ENCODE measurements around the gene PLSCR5.

PLSCR5 gene

DNA sequence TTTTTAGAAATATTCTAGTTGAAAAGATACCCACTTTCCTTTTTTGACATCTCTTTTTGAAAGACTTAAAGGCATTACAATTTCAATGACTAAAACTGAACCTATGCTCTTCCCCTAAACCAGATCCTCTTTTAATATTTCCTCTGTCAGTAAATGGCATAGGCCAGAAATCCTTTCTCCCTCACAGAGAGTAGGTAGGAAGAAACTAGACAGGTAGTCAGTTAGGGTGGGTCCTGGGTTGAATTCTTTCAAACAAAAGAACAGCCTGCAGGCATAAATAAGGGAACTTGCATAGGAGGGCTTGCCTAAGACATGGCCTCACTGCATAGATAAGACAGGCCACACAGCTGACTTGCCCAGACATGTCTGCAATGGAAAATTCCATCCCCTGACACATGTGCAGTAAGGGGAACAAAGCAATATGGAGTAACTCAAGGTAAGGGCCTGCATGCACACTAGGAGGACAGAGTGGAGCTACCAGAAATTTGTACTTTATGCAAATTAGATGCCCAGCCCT is 23.1 kb downstream of the PLSCR5 start:
- DNase-seq, result no peak

DNA sequence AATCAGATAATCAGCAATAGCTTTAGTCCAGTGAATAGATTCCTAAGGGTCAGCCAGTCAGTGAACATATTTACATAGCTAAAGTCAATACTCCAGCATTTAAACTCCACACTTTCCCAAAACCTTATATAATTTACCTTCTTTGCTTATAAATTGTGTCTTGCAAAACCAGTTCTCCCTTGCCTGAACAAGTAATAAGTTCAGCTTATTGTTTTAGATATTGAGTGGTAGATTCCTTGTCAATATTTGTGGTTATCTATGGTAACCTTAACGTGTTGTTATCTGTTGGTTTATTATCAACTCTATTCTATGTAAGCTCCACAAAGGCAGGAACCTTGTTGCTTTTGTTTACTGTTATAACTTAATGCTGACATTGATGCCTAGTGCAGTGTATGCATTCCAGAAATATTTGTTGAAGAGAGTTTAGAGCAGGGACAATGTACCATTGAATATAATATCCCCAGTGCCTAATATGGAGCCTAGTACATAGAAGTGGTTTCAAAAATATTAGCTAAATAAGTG is 24.0 kb downstream of the PLSCR5 start:
- DNase-seq, result no peak

DNA sequence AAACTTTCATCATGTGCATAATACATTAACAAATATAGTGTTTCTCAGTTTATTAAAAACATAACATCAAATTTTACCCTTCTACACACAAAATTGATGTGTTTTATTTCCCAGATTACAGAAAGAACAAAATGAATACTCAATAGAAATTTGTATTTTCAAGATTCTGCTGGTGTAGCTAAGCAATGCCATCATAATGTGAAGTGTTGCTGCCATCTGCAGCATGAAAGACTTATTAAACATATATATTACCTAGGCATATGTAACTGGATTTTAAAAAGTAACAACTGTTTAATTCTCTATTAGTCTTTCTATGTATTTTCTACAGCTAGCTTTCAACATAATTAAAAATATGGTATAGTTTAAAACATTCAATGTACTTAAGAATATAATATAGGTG is 27.5 kb downstream of the PLSCR5 start:
- DNase-seq, result no peak

DNA sequence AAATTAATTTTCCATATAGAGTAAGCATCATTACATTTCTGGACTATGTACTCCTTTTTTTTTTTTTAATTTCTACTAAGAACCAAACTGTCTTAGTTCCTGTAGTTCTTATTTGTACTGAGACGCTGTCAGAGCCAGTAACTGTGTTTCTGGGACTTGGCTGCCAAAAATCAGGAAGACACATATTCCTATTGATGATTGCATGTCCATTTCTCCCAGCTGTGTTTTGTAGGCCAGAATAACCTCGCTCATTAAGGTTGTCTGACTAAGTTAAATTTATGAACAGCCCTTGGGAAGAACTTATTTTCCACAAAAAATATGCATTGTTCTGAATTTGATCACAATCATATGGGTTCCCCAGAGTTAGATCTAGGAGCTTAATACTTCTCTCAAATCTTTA is 29.5 kb downstream of the PLSCR5 start:
- no peak for DNase-seq

DNA sequence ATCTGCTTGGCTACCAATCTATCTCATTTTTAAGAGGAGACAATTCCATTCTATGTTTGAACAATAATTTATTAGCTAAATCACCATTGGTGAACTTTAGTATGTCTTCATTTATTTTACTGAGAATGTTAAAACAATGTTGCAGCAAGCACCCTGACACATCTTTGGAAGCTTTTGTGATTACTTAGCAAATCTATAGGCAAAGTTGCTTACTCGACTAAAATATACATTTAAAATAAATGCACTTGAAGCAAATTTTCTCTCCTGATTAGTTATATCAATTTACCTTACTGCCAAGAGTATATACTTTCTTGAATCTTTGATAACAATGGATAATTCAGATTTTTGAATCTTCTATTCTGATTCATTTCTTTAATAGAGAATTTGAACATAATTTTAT is 31.0 kb downstream of the PLSCR5 start:
- DNase-seq, result no peak

DNA sequence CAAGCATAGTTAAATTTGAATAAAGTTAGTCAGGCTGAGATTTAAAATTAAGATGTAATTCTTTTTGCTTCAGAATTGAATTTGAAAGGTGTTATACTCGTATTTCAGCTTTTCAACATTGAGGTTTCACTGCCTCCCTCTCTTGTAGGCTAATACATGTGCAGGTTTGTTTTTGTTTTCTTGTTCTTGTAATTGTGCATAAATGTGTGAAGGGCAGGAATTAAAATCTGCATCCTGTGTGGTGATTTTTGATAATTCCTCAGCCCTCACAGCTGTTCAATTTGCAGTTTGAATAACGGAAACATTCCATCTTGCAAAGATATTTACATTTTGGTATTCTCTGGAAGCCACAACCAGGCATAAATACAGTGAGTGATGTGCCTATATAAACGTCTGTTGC is 35.8 kb downstream of the PLSCR5 start:
- DNase-seq, result no peak

DNA sequence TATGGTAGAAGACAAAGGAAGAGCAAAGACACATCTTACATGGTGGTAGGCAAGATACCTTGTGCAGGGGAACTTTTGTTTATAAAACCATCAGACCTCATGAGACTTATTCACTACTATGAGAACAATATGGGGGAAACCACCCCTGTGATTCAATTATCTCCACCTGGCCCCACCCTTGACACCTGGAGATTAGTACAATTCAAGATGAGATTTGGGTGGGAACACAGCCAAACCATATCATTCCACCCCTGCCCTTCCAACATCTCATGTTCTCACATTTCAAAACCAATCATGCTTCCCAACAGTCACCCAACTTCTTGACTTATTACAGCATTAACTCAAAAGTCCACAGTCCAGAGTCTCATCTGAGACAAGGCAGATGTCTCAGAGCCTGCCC is 39.0 kb downstream of the PLSCR5 start:
- no peak for DNase-seq

DNA sequence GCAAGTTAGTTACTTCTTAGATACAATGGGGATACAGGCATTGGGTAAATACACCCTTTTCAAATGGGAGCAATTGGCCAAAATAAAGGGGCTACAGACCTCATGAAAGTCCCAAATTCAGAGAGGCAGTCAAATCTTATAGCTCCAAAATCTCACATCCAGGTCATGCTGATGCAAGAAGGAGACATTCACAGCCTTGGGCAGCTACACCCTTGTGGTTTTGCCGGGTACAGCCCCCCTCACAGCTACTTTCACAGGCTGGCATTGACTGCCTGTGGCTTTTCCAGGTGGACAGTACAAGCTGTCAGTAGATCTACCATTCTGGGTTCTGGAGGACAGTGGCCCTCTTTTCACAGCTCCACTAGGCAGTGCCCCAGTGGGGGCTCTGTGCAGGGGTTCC is 43.3 kb downstream of the PLSCR5 start:
- DNase-seq, result no peak

DNA sequence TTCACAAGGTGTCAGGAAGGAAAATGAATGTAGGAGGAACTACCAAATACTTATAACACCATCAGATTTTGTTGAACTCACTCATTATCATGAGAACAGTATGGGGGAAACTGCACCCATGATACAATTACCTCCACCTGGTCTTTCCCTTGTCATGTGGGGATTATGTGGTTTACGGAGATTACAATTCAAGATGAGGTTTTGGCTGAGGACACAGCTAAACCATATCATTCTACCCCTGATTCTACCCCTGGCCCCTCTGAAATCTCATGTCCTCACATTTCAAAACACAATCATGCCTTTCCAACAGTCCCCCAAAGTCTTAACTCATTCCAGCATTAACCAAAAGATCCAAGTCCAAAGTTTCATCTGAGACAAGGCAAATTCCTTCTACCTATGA is 43.7 kb downstream of the PLSCR5 start:
- DNase-seq, result no peak

DNA sequence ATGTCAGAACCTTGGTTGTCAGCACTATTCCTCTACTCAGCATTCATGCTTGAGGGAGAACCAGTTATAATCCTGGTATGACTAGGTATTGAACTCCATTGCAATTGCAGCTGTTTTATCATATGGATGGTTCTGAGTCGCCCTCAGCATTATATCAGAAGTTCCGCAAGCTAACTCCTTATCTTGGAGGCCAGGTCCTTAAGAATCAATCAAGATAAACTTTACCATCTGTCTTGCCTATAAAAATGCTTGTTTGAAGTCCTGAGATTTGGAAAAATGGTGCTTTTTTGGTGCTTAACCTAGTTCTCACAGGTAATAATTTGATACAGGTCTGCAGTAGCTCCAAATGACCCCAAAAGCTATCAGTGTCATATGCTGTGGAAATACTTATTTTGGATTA is 44.5 kb downstream of the PLSCR5 start:
- DNase-seq, result no peak

DNA sequence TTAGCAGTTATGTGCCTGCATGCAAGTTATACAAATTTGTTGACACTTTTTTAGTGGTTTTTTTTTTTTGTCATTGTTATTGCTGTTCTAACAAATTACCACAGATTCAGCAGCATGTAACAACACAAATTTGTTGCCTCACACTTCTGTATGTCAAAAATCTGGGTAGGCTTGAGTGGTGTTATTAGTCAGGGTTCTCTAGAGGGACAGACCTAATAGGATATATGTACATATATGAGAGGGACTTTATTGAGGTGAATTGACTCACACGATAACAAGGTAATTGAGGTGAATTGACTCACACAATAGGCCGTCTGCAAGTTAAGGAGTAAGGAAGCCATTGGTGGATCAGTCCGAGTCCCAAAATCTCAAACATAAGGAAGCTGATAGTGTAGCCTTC is 45.8 kb downstream of the PLSCR5 start:
- no peak for DNase-seq

DNA sequence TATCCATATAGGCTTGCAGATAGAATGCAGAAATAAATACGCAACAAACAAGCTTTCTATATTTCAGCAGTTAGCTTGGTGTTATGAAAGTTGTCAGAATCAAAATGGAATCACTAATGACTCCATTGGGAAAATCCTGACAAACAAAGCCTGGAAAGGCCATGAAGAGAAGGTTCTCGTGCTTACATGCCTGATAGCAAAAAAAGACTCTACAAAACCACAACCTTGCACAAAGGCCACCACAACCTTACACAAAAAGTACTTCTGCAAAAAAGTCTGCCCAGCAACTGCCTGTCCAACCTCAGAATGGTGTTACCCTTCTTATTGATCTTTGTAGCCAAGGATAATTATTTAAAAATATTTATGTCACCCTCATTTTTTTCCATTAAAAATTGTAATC is 46.4 kb downstream of the PLSCR5 start:
- DNase-seq, result no peak

DNA sequence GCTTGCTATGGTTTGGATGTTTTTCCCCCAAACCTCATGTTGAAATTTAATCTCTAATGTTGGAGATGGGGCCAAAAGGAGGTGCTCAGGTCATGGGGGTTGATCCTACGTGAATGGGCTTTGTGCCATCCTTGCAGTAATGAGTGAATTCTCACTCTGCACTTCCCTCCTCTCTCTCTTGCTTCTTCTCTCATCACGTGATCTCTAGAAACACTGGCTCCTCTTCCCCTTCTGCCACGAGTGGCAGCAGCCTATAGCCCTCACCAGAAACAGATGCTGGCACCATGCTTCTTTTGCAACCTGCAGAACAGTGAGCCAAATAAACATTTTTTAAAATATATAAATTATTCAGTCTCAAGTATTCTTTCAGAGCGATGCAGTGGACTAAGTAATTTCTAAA is 47.4 kb downstream of the PLSCR5 start:
- DNase-seq, result no peak

DNA sequence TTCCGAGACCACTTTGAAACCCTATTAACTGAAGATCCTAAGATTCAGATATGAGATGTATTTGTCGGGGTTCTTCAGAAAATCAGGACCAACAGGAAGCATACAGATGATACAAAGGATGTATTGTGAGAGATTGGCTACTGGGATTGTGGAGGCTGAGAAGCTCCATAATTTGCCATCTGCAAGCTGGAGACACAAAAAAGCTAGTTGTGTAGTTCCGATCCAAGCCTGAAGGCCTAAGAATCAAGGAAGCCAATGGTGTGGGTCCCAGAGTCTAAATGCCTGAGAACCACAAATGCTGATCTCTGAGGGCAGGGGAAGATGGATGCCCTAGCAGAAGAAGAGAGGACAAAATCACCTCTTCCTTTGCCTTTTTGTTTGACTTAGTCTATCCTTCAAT is 49.8 kb downstream of the PLSCR5 start:
- no peak for DNase-seq

DNA sequence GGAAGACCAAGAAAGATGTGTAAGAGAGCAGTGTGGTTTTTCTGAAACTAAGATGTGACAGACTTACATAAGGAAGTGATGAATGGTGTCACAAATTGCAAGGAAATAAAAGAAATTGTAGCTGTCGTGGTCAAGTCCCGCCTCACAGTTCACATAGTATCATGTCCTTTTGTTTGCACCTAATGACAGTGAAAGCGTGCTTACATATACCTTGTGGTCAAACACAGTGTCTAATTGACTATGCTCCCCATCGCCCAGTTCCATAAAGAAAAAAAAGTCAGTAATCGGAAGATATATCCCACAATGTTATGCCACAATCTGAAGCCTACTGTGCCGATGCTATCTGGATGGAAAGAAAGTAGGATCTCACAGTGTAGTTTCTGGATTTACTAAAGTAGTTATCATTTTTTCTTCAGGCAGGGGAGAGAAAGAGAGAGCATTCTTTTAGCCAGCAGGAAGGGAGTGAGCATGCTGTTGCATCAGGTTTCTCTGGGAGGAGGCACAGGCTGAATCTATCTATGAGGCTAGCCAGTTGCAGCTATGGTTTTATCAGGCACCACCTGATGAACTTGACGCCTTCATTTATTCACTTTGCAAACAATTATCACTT is 50.9 kb downstream of the PLSCR5 start:
- no peak for DNase-seq

DNA sequence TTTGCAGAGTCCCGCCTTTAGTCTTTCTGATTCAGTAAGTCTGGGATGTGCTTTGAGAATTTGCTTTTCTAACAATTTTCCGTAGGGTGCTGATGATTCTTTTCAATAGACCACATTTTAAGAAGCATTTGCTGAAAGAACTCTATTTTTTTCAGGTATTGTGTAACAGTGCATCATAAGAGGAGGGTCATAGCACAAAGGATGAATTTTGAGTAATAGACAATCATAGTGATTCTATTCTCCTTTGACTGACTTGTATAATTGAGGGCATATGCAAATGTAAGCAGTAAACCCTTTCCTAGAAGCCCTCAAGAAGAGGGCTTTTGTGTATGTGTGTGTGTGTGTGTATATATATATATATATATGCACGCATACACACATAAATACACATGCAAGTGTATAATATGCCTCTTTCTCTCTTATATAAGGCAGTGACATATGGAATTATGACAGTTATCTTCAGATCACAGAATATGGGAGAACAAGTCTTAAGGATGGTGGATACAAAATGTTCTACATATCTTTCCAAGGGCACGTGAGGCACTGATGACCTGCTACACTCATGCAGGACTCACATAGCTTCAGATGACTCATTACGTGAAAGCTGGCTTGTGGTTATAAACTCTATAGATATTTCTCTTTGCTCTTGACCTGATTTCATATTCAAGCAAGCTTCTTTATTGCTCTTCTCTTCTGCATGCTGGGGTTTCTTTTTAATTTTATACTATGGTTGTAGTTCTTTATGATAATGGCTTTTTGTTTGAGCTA is 54.2 kb downstream of the PLSCR5 start:
- no peak for DNase-seq

DNA sequence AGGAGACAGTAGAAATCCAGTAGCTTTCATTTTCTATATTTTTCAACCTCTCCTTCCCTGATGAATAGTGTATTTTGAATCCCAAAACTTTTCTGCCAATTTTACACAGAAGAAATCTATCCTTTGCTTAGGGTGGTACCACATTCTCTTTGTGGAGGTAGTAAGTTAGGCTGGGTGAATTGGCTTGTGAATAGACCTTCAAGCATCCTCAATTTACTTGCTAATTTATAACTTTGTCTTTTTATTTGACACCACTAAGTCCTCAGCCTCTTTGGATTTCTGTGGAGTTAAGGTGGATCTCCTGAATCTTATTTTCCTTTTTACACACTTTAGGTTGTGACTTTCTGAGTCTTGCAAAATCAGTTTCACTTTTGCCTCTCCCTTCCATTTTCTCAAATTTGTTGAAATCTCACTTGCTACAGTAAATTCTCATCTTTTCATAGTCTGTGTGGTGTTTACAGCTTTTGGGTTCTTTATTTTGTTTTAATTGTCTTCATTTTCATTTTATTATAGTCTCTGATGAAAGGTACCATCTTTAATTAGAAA is 55.0 kb downstream of the PLSCR5 start:
- DNase-seq, result no peak

DNA sequence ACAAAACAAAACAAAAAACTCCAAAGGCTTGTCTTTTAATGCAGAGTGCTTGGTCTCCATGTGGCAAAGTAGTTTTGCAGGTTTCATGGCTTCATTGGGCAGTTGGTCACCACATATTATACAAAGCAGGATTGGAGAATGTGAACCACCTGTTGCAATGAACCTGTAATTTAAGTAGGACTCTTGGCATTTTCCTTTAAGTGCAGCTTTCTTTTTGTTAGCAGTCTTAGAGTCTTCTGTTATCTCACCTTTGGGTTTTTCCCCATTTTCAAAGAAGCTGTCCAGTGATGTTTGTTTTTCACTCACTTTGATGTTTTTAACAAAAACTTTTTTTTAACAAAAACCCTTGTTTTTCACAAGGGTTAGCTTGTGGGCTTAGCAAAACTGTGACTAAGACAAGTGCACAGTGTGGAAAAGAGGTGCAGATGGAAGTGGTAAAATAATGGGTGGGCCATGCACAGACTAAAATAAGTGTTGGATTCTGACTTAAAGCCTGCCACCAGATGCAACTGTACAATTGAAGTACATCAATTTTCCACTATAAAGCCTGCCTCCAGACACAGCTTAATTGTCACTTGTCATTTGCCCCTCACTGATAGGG is 57.8 kb downstream of the PLSCR5 start:
- DNase-seq, result no peak

DNA sequence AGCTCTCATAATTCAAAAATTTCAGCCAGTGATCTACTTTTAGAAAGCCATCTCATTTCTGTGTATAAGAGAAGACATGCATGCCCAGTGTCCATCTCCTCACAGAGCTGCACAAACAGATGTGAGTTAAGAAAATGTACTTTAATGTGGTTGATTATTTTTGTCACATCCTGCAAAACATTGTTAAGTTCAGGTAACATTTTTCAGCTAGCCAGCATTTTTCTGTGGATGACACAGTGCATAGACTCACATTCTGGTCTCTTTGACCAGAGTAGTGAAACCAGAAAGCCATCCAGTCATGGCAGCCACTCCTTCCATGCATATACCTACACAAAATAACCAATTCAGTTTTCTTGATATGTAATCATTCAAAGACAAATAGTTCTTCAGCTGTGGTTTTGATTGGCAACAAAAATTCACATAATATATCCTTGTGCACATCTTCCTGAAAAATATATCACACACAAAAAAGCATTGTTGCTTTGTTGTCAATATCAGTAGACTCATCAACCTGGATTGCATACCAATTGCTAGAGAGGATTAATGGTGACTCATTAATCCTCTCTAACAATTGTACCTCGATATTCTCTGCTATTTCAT is 58.7 kb downstream of the PLSCR5 start:
- DNase-seq, result no peak

DNA sequence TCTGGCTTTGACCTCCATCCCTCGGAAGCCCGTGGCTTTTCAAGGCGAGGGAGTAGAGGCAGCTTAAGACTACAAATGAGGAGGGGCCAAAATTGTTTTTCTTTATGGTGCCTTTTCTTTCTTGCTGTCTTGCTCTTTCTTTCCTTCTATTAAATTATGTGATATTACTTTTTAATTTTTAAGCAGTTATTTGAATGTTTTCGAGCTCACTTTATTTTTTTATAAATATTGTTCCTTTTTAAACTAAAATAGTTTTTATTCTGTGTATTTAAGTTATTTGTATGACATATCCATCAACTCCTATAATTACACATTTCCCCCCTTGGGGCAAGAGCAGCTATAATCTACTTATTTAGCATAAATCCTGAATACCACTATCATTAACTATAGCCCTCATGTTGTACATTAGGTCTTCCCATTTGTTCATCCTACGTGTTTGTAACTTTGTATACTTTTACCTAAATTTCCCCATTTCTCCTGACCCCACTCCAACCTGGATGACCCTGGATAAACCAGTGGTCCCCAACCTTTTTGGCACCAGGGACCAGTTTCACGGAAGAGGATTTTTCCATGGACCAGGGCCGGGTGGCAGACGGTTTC is 60.1 kb downstream of the PLSCR5 start:
- no peak for DNase-seq

DNA sequence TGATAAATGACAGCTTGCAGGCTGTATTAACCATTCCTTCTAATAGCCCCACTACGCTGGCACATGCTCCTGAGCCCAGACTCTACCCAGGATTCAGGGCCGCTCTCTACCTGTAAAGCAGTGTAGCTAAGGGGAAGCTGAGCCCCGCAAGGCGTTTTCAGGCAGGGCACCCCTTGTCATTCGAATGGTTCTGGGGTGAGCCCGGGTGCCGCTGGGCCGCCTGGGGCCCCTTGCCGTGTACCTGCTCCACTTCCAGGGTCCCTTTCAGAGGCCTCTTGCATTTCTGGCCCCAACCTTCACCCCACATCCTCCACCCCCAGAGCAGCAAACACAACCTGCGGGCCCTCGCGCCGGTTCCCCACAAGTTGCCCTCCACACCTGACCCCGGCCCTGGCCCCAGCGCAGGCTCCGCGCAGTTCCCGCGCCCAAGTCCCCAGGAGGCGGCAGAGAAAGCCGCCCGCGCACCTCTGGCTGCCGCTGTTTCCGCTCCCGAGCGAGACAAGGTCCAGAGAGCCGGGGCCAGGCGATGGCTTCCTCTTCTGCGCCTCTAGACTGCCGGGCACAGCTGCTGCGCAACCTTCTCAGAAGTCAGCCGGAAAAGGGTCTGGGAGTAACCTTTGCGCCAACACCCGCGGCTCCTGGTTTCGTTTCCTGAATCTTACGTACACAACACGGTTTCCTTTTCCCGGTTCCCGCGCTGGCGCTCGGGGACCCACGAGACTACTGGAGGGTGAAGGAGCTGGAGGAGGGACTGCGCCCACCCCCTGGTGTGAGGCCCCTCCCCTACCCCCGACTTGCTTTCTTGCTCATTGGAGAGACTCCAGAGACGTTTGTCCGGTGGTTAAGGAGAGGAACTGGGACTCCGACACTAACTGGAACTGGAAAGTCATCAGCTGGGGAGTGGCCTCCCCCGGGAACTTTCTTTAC is 60.9 kb downstream of the PLSCR5 start, which contains the start of gene PLSCR1:
PLSCR1 (minus strand) TSS at position 606 of the 927 bp plus-strand sequence. CDS start 8,055 bp downstream, outside the sequence.
- no peak for DNase-seq

Measured in NCI-H2171 treated with DMSO at 0.1 percent for 48 hours (cell line).